ENCODE data around the gene IPO5.

GRCh38 chr13:97999653-98000052, 46.2 kb downstream of the IPO5 start:
- TF ChIP-seq CTCF (IDR thresholded peaks at IDR 0.05), result no peak
- no peak for TF ChIP-seq POLR2A (IDR thresholded peaks at IDR 0.05)

Data from breast epithelium (tissue), 3 donors.